HepG2 (cell line): ENCODE measurements around the gene HOXB5. TPM values are rescaled to one million over a fixed set of nuclear protein-coding genes. Genes with fewer than 3 reads are reported as not detected.

ENCODE experiments used
- ATAC-seq: fragments of 200-7000 bp; cut with Tn5 transposase; 3 replicates; pipeline ENCODE4 v1.9.1; 2020; ENCODE audit warnings: mild to moderate bottlenecking, moderate library complexity
- BruUV-seq: library from RNA; stranded (reverse); fragments of 400-500 nt; replicated peaks from 2 replicates; lab custom pipeline; 2021; lab: Mats Ljungman, UMichigan
- CTCF ChIA-PET: fragments of 300-600 bp; formaldehyde crosslinking; extraction: SDS; loops from one replicate; lab custom pipeline; 2021; ENCODE audit warnings: low total read pairs, inconsistent platforms, low intra/inter-chr PET ratio; lab: Yijun Ruan, JAX
- POLR2A ChIA-PET: fragments of 350-600 bp; sonication (Branson Sonifier 250); formaldehyde crosslinking; loops from one replicate; lab custom pipeline; 2020; ENCODE audit warnings: antibody characterized with exemption, inconsistent platforms; lab: Yijun Ruan, JAX
- DNase-seq: peaks from one replicate; pipeline ENCODE4 v3.0.0-alpha.2; 2015; ENCODE audit warnings: low spot score
- FAIRE-seq: peaks from 3 replicates; lab custom pipeline; 2011; peaks lifted over from hg19 to GRCh38; lab: Jason Lieb, UNC
- H2AFZ ChIP-seq: one replicate; pipeline ENCODE4 v1.6.1; 2011; ENCODE audit warnings: low read length, inconsistent platforms
- H3K27ac ChIP-seq: fragments of 300-600 bp; 3 replicates; pipeline ENCODE4 v1.8.0; 2011; ENCODE audit warnings: mixed run types, mild to moderate bottlenecking, mixed read lengths, low read length, inconsistent platforms; ENCODE audit not compliant: insufficient read depth; ENCODE audit errors: extremely low read length
- H3K27me3 ChIP-seq, 2 experiments: fragments of 200-600 bp in 1 of 2; 2 replicates in 1 of 2; 3 replicates in 1 of 2; pipeline versions ENCODE4 v1.6.0 to v1.8.0; 2011; ENCODE audit warnings: low read length in 2 of 2, mild to moderate bottlenecking in 2 of 2, moderate library complexity in 2 of 2, inconsistent platforms in 1 of 2; ENCODE audit not compliant: insufficient read depth in 2 of 2, control insufficient read depth in 1 of 2
- H3K36me3 ChIP-seq, 2 experiments: fragments of 200-600 bp in 1 of 2; replicated peaks in 1 of 2; 2 replicates in 1 of 2; 3 replicates in 1 of 2; pipeline versions ENCODE4 v1.5.1 to v1.8.0; 2011; ENCODE audit warnings: low read length in 2 of 2, inconsistent platforms in 1 of 2; ENCODE audit not compliant: insufficient read depth in 2 of 2, control insufficient read depth in 1 of 2
- H3K4me1 ChIP-seq: 2 replicates; pipeline ENCODE4 v1.5.1; 2012; ENCODE audit warnings: low read length, inconsistent platforms; ENCODE audit not compliant: insufficient read depth
- H3K4me2 ChIP-seq: 2 replicates; pipeline ENCODE4 v1.6.0; 2011; ENCODE audit warnings: low read depth, low read length, inconsistent platforms
- H3K4me3 ChIP-seq, 3 experiments: fragments of 200-600 bp in 1 of 3; sonication (generic), shearing (Covaris generic) in 1 of 3; replicated peaks in 1 of 3; 2 replicates each; pipeline ENCODE4 v1.5.1; 2011 to 2016; ENCODE audit warnings: low read length in 3 of 3, inconsistent platforms in 2 of 3, low read depth in 2 of 3, mild to moderate bottlenecking in 2 of 3, control low read depth in 1 of 3, mixed read lengths in 1 of 3; ENCODE audit not compliant: insufficient read depth in 1 of 3
- H3K79me2 ChIP-seq: one replicate; pipeline ENCODE4 v1.6.1; 2011; ENCODE audit warnings: low read length, inconsistent platforms; ENCODE audit not compliant: insufficient read depth
- H3K9ac ChIP-seq: 2 replicates; pipeline ENCODE4 v1.6.0; 2011; ENCODE audit warnings: mild to moderate bottlenecking, low read depth, low read length, inconsistent platforms; ENCODE audit not compliant: insufficient read depth
- H3K9me3 ChIP-seq: 2 replicates; pipeline ENCODE4 v1.5.1; 2012; ENCODE audit warnings: mild to moderate bottlenecking, low read length
- H4K20me1 ChIP-seq: 2 replicates; pipeline ENCODE4 v1.6.0; 2011; ENCODE audit warnings: inconsistent platforms, mild to moderate bottlenecking, low read length, moderate library complexity; ENCODE audit not compliant: insufficient read depth
- CEBPB ChIP-seq: IDR thresholded peaks from 2 replicates; pipeline ENCODE4 v1.6.1; 2011; ENCODE audit warnings: low read depth, low read length, improper control_type of control experiment, borderline replicate concordance
- CHD4 ChIP-seq: fragments of 200-600 bp; sonication (generic); IDR thresholded peaks from 2 replicates; pipeline ENCODE4 v1.7.0; 2017; ENCODE audit warnings: mild to moderate bottlenecking, low read length, borderline replicate concordance
- DBP ChIP-seq: sonication (generic); formaldehyde crosslinking; IDR thresholded peaks from 2 replicates; pipeline ENCODE4 v1.4.0; 2020; ENCODE audit warnings: missing genetic modification reagents; ENCODE audit errors: not compliant biosample characterization
- GTF2F1 ChIP-seq: fragments of 150-350 bp; IDR thresholded peaks from 2 replicates; pipeline ENCODE4 v1.6.1; 2014; ENCODE audit warnings: low read length
- KDM5B ChIP-seq: sonication (generic); formaldehyde crosslinking; IDR thresholded peaks from 2 replicates; pipeline ENCODE4 v1.4.0; 2020; ENCODE audit warnings: missing genetic modification reagents, mild to moderate bottlenecking, borderline replicate concordance
- MYPOP ChIP-seq: sonication (generic); formaldehyde crosslinking; IDR thresholded peaks from 2 replicates; pipeline ENCODE4 v1.8.1; 2023; ENCODE audit warnings: mild to moderate bottlenecking, moderate library complexity, missing genetic modification reagents
- SNRNP70 ChIP-seq: fragments of 200-400 bp; formaldehyde crosslinking; IDR thresholded peaks from 2 replicates; pipeline ENCODE4 v1.6.1; 2017; ENCODE audit warnings: mild to moderate bottlenecking, low read depth, low read length, moderate library complexity
- XBP1 ChIP-seq: sonication (generic); formaldehyde crosslinking; IDR thresholded peaks from 2 replicates; pipeline ENCODE4 v1.5.0; 2020; ENCODE audit warnings: missing genetic modification reagents
- ZBTB26 ChIP-seq: IDR thresholded peaks from 2 replicates; pipeline ENCODE4 v1.6.1; 2016; ENCODE audit warnings: missing compliant biosample characterization, missing genetic modification reagents, borderline replicate concordance
- ZNF383 ChIP-seq: sonication (generic); formaldehyde crosslinking; IDR thresholded peaks from 2 replicates; pipeline ENCODE4 v1.4.0; 2020; ENCODE audit warnings: missing genetic modification reagents, mild to moderate bottlenecking, borderline replicate concordance
- ZNF577 ChIP-seq: sonication (generic); formaldehyde crosslinking; IDR thresholded peaks from 2 replicates; pipeline ENCODE4 v1.4.0; 2020; ENCODE audit warnings: mild to moderate bottlenecking, low read depth, missing genetic modification reagents, borderline replicate concordance
- WGBS: methylation state at CpG from one replicate; pipeline ENCODE4 v1.1.6; 2017; ENCODE audit warnings: low lambda C conversion rate; 5-methylcytosine and 5-hydroxymethylcytosine counted together
- in situ Hi-C: cut with HindIII; loops from 2 replicates; pipeline ENCODE4 v1.10.0; 2017; ENCODE audit warnings: low pct_unique_long_range_greater_than_20kb; ENCODE audit not compliant: extremely low pct_ligation_motif_present
- intact Hi-C: fragments of 100-400 bp; cut with micrococcal nuclease; formaldehyde crosslinking; loops from one replicate; pipeline ENCODE4 v1.10.0; 2022; ENCODE audit not compliant: unreplicated experiment
- polyA plus RNA-seq, 8 experiments: library from polyadenylated mRNA; depleted of rRNA in 3 of 8; stranded (reverse) in 7 of 8; unstranded in 1 of 8; fragments of >200 nt; fragmentation: Illumina TruSeq in 4 of 8; extraction: Trizol in 4 of 8; gene quantifications; 2 replicates each; pipeline versions ENCODE4 v1.2.1 to v1.2.3, GENCODE V29; 2011 to 2016; ENCODE audit warnings: low read depth in 4 of 8, missing spikeins in 1 of 8, mixed read lengths in 1 of 8; ENCODE audit not compliant: insufficient read depth in 1 of 8
- total RNA-seq, 5 experiments: library from RNA; depleted of rRNA; stranded (reverse); fragments of >200 nt; fragmentation: Illumina TruSeq; extraction: Trizol; gene quantifications; 2 replicates each; pipeline ENCODE4 v1.2.3, GENCODE V29; 2016; ENCODE audit warnings: low read depth in 1 of 5

HOXB5 gene
- total and polyA plus RNA-seq, 2 of the 13 experiments (the other 11 are each of a cell fraction or from before 2014, with no cell fraction given) = not detected

DNA sequence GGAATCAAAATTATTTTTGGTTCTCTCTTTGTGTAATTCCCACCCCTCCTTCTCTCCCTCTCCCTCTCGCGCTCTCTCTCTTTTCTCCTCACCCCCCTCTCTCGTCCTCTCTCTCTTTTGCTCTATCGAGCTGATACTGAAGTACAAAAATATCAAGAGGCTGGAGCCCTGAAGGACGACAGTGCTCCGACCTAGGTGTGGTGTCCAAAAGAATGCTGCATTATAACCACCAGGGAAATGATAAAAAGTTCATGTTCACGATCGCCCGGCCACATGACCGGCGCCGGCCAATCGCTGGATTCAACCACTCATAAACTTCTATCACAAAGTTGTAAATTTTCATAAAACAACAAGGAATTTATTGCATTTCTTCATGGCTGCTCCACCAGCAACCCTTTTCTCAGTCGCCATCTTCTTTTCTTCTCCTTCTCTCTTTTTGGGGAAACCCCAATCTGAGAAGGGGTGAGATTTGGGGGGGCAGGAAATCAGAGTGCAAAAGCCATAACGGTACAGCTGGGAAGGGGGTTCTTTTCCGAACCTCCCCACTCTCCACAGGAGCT, 11.3 kb upstream of the HOXB5 start, which contains the start of gene HOXB6:
Gene HOXB6, minus strand, starts transcription at position 217 of the 560 bp plus-strand sequence. CDS start 6,836 bp downstream, outside the sequence.
- Histone ChIP-seq H3K9me3 (no peaks in the 10 kb centered on the region), H3K27me3 (peaks cover 25 to 95% of the 10 kb centered on the region in 2 experiments; a peak in 4 of 5 replicates), H3K4me2 (no peak within 1 kb of the TSS), H3K4me3 (no peak within 1 kb of the TSS), H3K27ac (no peak within 1 kb of the TSS), H4K20me1 (peaks cover 2% of the 10 kb centered on the region; the same call in 1 of the 2 replicates), H3K36me3 (no peaks in the 10 kb centered on the region), H2AFZ (no peak within 1 kb of the TSS), H3K9ac (no peak within 1 kb of the TSS), H3K4me1 (peaks cover 11% of the 10 kb centered on the region), H3K79me2 (no peaks in the 10 kb centered on the region)
- CTCF ChIA-PET = no interaction called here
- WGBS = 18% methylated on average over 16 of the region's 16 CpGs
- intact Hi-C loops = no loop called here
- FAIRE-seq (no peak), ATAC-seq (no peak), DNase-seq (no peak)
- POLR2A ChIA-PET = no interaction called here
- TF ChIP-seq ZNF383 (CRISPR knock-in tag) (no peak), ZBTB26 (CRISPR knock-in tag) (no peak), KDM5B (CRISPR knock-in tag) (no peak), XBP1 (no peak), CEBPB (no peak), MYPOP (CRISPR knock-in tag) (no peak), DBP (CRISPR knock-in tag) (no peak), CHD4 (no peak), ZNF577 (no peak), GTF2F1 (no peak), SNRNP70 (no peak)
- in situ Hi-C loops = no loop called here
- BruUV-seq = no TSS peak
